ENCODE data around the gene KRT34.
"Not testable (repeated sequence)": the region's sequence is repeated elsewhere in the genome, so short reads cannot be mapped to it uniquely, and the experiment has no call there.

KRT34 gene

DNA sequence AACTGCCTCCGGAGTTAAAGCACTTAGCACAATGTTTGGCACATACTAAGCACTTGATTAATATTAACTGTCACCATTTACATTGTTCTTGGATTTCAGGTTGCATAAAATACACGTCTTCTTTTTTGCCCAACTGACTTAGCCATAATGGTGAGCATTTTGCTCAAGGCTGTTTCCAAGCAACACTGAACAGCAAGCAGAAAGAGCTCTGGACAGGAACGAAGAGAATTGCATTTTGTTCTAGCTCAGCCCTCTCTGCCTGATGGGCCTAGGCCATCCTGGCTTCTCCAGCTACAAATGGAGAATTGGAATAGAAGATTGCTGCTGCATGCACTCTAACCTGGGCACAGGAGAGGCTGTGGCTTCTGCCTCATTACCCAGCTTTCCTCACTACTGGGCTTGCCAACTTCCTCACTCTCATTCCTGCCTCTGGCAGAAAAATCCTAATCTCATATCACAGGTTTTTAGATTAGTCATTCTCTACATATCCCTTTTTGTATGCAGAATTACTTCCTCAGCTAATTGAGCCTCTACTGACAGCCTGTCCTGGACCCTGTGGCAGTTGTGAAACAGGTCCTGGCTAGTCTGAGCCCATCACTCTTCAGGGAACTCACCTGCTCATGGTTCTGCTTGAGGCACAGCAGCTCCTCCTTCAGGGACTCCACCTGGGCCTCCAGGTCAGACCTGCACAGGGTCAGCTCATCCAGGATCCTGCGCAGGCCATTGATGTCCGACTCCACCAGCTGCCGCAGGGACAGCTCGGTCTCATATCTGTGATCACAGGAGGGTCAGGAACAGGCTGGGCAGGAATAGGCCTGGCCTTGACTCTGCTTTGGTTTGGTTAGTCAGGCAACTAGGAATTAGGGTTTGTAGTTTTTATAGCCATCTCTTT is 34.0 kb downstream of the KRT34 start:
- Histone ChIP-seq H2AFZ (ENCODE audit: low read depth, low read length, severe bottlenecking) (no peak overlapping the region), H3K9me3 (ENCODE audit: insufficient read depth, low read length) (no peaks in the 10 kb centered on the region), H3K36me3 (ENCODE audit: low read length) (no peaks in the 10 kb centered on the region), H3K4me3 (ENCODE audit: insufficient read depth, low read length, poor library complexity, severe bottlenecking) (no peak overlapping the region), H3K27ac (ENCODE audit: low read depth, low read length) (no peak overlapping the region), H3K79me2 (ENCODE audit: insufficient read depth, low read length) (no peaks in the 10 kb centered on the region), H4K20me1 (ENCODE audit: low read depth, low read length) (no peaks in the 10 kb centered on the region), H3K4me2 (ENCODE audit: low read depth, low read length, poor library complexity, severe bottlenecking) (no peak overlapping the region), H3K9ac (ENCODE audit: low read length) (no peak overlapping the region), H3F3A (ENCODE audit: insufficient read depth) (no peaks in the 10 kb centered on the region), H3K9me2 (replicated peaks; ENCODE audit: insufficient read depth, low read length) (no peaks in the 10 kb centered on the region), H3K27me3 (ENCODE audit: low read length) (no peaks in the 10 kb centered on the region)
- TF ChIP-seq EZH2phosphoT487 (conservative IDR thresholded peaks at IDR 0.05; ENCODE audit: low read length): no peak
- TF ChIP-seq, protein P1, sequence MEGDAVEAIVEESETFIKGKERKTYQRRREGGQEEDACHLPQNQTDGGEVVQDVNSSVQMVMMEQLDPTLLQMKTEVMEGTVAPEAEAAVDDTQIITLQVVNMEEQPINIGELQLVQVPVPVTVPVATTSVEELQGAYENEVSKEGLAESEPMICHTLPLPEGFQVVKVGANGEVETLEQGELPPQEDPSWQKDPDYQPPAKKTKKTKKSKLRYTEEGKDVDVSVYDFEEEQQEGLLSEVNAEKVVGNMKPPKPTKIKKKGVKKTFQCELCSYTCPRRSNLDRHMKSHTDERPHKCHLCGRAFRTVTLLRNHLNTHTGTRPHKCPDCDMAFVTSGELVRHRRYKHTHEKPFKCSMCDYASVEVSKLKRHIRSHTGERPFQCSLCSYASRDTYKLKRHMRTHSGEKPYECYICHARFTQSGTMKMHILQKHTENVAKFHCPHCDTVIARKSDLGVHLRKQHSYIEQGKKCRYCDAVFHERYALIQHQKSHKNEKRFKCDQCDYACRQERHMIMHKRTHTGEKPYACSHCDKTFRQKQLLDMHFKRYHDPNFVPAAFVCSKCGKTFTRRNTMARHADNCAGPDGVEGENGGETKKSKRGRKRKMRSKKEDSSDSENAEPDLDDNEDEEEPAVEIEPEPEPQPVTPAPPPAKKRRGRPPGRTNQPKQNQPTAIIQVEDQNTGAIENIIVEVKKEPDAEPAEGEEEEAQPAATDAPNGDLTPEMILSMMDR (IDR thresholded peaks at IDR 0.05; ENCODE audit: insufficient read depth, low read length, poor library complexity, severe bottlenecking): no peak

DNA sequence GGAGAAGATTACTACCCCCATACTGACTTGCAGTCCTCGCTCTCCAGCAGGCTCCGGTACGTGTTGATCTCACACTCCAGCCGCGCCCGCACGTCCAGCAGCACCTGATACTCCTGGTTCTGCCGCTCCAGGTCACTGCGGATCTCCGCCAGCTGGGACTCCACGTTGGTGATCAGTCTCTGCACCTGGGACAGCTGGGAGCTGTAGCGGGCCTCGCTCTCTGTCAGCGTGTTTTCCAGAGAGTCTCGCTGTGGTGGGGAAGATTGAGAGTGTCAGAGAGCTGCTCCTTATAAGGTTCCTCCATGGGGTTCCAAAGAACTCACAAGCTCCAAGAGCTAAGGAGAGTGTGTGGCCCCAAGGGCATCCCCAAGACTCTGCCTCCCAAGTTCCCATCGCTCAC is 35.7 kb downstream of the KRT34 start:
- H3F3A ChIP-seq (ENCODE audit: insufficient read depth); H3K9ac ChIP-seq (ENCODE audit: low read length); H3K27me3 ChIP-seq (ENCODE audit: low read length); H3K4me3 ChIP-seq (ENCODE audit: insufficient read depth, low read length, poor library complexity, severe bottlenecking); H3K27ac ChIP-seq (ENCODE audit: low read depth, low read length); H2AFZ ChIP-seq (ENCODE audit: low read depth, low read length, severe bottlenecking); H4K20me1 ChIP-seq (ENCODE audit: low read depth, low read length); H3K9me2 ChIP-seq (replicated peaks; ENCODE audit: insufficient read depth, low read length); H3K79me2 ChIP-seq (ENCODE audit: insufficient read depth, low read length); H3K4me2 ChIP-seq (ENCODE audit: low read depth, low read length, poor library complexity, severe bottlenecking); H3K36me3 ChIP-seq (ENCODE audit: low read length); H3K9me3 ChIP-seq (ENCODE audit: insufficient read depth, low read length): not testable (repeated sequence)

DNA sequence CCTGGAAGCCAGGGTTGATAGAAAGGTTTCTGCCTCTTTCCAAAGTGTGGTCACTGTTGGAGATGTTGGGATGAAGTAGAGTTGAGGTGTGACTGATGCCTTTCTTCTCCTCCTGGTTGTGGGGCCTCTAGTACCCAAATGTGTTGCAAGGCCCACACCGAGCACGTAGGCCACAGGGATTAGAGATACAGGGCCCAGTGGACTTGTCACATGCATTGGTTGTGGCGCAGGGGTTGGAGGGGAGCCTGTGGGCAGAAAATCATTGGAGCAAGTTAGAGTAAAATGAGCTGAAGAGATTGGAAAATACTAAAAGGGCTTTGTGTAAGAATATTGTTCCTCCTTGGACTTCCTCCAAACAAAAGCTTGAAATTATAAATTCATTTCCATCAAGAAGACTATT is 36.1 kb downstream of the KRT34 start:
- Histone ChIP-seq H4K20me1 (ENCODE audit: low read depth, low read length) (no peaks in the 10 kb centered on the region), H3K4me2 (ENCODE audit: low read depth, low read length, poor library complexity, severe bottlenecking) (no peak overlapping the region), H3K27ac (ENCODE audit: low read depth, low read length) (no peak overlapping the region), H3K4me3 (ENCODE audit: insufficient read depth, low read length, poor library complexity, severe bottlenecking) (no peak overlapping the region), H3K36me3 (ENCODE audit: low read length) (no peaks in the 10 kb centered on the region), H3K9me2 (replicated peaks; ENCODE audit: insufficient read depth, low read length) (no peaks in the 10 kb centered on the region), H3K79me2 (ENCODE audit: insufficient read depth, low read length) (no peaks in the 10 kb centered on the region), H3F3A (ENCODE audit: insufficient read depth) (no peaks in the 10 kb centered on the region), H3K9me3 (ENCODE audit: insufficient read depth, low read length) (no peaks in the 10 kb centered on the region), H2AFZ (ENCODE audit: low read depth, low read length, severe bottlenecking) (no peak overlapping the region), H3K27me3 (ENCODE audit: low read length) (no peaks in the 10 kb centered on the region), H3K9ac (ENCODE audit: low read length) (no peak overlapping the region)
- no peak for TF ChIP-seq EZH2phosphoT487 (conservative IDR thresholded peaks at IDR 0.05; ENCODE audit: low read length)
- TF ChIP-seq, protein P1 (IDR thresholded peaks at IDR 0.05; ENCODE audit: insufficient read depth, low read length, poor library complexity, severe bottlenecking): no peak

DNA sequence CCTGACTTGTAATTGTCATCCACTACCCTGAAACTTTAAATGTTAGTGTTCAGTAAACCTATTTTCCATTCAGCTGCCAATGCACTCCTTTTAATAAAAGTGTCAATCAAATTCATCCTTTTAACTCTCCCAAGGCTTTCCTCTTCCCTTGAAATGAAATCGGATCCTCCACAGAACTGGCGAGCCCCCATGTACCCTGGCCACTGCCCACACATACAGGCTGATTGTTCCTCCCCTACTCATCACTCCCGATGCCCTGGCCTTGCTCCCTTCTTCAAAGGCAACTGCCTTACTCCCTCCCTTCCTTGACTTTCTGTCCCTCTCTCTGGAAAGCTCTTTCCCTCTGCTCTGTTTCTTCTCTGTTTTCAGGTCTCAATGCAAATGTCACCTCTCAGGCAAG is 39.1 kb downstream of the KRT34 start:
- no peak for TF ChIP-seq EZH2phosphoT487 (conservative IDR thresholded peaks at IDR 0.05; ENCODE audit: low read length)
- TF ChIP-seq, protein P1 (IDR thresholded peaks at IDR 0.05; ENCODE audit: insufficient read depth, low read length, poor library complexity, severe bottlenecking): no peak
- H3K9me2 ChIP-seq (replicated peaks; ENCODE audit: insufficient read depth, low read length): no peaks in the 10 kb centered on the region
- H4K20me1 ChIP-seq (ENCODE audit: low read depth, low read length): no peaks in the 10 kb centered on the region
- H3K27ac ChIP-seq (ENCODE audit: low read depth, low read length): no peak overlapping the region
- H3K9me3 ChIP-seq (ENCODE audit: insufficient read depth, low read length): no peaks in the 10 kb centered on the region
- H3K4me2 ChIP-seq (ENCODE audit: low read depth, low read length, poor library complexity, severe bottlenecking): no peak overlapping the region
- H3F3A ChIP-seq (ENCODE audit: insufficient read depth): no peaks in the 10 kb centered on the region
- no peak overlapping the region for H3K9ac ChIP-seq (ENCODE audit: low read length)
- H3K27me3 ChIP-seq (ENCODE audit: low read length): no peaks in the 10 kb centered on the region
- no peak overlapping the region for H2AFZ ChIP-seq (ENCODE audit: low read depth, low read length, severe bottlenecking)
- no peak overlapping the region for H3K4me3 ChIP-seq (ENCODE audit: insufficient read depth, low read length, poor library complexity, severe bottlenecking)
- H3K36me3 ChIP-seq (ENCODE audit: low read length): no peaks in the 10 kb centered on the region
- H3K79me2 ChIP-seq (ENCODE audit: insufficient read depth, low read length): no peaks in the 10 kb centered on the region
